Adrenal gland (tissue), 5 donors: ENCODE data around the gene ATP6V0C.

Experiments
- CTCF ChIP-seq, 6 experiments: fragments of 450-650 bp in 4 of 6; fragments of 200-600 bp in 2 of 6; sonication (generic) in 1 of 6; IDR thresholded peaks; 1 replicate in 5 of 6; 2 replicates in 1 of 6; pipeline versions ENCODE4 v1.5.1 to v1.8.0; 2016 to 2021; ENCODE audit warnings: antibody characterized with exemption in 6 of 6, mild to moderate bottlenecking in 2 of 6, moderate library complexity in 1 of 6
- POLR2A ChIP-seq, 2 donors: fragments of 450-650 bp; IDR thresholded peaks; one replicate each; pipeline ENCODE4 v1.6.1; 2017; ENCODE audit warnings: antibody characterized with exemption in 2 of 2, mild to moderate bottlenecking in 2 of 2, moderate library complexity in 1 of 2
- donor health status: DM: no; HTN: no; CAD: no.

DNA sequence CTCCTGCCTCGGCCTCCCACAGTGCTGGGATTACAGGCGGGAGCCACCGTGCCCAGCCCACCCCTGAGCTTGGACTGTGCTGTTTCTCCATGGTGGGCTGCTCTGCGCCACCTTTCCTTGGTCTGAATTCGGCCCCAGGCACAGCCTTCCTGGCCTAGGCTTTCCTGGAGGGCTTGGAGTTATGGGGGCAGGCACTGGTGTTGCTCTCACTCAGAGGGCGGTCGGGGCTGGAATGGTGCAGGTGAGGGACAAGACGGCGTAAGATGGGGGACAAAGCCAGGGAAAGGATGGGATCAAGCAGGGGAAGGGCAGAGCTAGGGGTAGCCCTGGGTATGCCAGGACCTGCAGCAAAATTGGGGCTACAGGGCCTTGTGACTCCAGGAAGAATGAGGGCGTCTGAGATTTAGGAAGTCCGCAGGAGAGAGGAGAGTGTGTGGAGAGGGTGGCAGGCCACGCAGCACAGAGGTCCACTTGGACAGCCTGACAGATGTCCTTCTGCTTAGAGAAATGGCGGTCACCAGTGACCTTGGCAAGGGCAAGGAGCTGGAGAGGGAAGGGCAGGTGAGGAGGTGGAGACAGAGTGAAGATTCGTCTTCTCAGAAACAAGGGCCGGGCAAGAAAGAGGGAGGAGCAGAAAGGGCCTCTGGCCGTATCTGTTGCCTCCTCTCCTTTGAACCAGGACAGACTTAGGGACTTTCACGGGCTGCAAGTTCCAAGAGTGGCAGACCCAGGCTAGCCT, 1.6 kb upstream of the ATP6V0C start:
- TF ChIP-seq CTCF (IDR thresholded peaks at IDR 0.05) (no peak), POLR2A (IDR thresholded peaks at IDR 0.05) (no peak)
